SKM-1 (cell line): Measurements from ENCODE around the gene CHURC1.
A peak's percentile ranks its signal among the peaks of the same experiment; 100 is the strongest.
"Not testable (repeated sequence)": the region's sequence is repeated elsewhere in the genome, so short reads cannot be mapped to it uniquely, and the experiment has no call there.

Experiments used
- DNase-seq: peaks from one replicate; lab custom pipeline; 2025; ENCODE audit not compliant: unreplicated experiment; lab: John Stamatoyannopoulos, UW

CHURC1 gene

DNA sequence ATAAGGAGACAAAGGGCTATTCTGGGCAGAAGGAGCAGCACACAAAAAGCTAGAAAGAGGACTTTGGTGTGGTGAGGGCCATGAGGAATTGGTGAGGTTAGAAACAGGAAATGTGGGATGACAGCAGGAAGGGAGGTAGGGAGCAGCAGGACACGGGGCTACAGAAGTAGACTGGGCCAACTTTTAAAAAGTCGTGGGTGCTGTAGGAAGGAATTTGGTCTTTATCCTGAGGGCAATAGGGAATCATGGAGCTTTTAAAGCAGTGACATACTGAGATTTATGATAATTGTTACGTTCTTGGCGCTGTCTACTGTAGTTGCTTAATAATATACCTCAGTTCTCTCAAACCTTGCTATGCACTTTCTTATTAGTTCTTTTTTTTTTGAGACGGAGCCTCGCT, 8.2 kb upstream of the CHURC1 start:
- DNase-seq = no peak

DNA sequence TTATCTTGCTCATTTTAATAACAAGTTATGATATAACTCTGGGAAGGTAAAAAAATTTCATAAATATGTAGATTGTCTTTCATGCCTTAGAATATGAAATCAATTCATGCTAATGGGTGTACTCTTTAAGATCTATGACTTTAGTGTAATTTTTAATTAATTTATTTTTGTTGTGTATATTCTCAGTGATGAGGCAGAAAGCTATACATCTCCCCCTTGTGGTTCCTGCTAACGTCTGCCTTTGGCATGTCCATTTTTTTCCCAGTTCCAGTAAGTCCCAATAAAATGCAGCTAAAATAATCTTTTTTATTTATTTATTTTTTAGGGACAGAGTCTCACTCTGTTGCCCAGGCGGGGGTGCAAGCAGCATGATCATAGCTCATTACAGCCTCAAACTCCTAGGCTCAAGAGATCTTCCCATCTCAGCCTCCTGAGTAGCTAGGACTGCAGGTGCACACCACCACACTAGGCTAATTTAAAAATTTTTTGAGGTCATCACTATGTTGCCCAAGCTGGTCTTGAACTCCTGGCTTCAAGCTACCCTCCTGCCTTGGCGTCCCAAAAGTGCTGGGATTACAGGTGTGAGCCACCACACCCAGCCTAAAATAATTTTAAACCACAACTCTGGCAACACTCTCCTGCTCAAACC, 3.3 kb upstream of the CHURC1 start:
- DNase-seq = no peak

DNA sequence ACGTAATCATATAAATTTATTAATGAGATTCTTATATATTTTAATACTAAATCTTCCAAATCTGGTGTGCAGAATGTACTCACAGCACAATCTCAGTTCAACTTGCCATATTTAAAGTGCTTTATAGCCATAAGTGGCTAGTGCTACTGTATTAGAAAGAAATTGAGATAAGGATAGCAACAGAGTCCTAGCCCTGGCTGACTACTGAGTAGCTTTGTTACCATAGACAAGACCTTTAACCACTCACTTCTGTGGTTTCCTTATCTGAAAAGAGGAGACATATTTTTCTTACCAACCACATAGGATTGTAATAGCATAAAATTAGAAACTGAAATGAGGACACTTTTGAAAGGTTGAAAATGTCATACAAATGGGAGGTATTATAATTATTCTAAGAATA, 2.0 kb upstream of the CHURC1 start:
- DNase-seq = no peak

DNA sequence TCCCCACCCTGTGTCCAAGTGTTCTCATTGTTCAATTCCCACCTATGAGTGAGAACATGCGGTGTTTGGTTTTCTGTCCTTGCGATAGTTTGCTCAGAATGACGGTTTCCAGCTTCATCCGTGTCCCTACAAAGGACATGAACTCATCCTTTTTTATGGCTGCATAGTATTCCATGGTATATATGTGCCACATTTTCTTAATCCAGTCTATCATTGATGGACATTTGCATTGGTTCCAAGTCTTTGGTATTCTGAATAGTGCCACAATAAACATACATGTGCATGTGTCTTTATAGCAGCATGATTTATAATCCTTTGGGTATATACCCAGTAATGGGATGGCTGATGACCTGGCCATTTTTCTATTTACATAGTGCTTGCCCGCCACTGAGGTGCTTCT, 778 bp upstream of the CHURC1 start:
- DNase-seq = not testable (repeated sequence)

DNA sequence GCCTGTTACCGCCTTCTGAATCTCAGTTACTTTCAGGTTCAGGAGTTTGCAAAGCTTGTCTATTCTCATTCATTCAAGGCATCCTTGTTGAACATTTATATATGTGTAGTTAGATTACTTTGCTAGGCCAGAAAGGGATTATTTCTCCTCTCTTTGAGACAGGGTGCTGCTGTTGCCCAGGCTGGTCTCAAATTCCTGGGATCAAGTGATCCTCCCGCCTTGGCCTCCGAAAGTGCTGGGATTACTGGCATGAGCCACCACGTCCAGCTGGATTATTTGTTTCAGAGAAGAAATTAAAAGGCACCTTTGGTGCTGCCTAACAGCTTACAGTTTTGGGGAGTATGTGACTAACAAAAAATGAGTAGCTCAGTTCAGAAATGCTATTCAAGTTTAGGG, 772 bp downstream of the CHURC1 start:
- no peak for DNase-seq

DNA sequence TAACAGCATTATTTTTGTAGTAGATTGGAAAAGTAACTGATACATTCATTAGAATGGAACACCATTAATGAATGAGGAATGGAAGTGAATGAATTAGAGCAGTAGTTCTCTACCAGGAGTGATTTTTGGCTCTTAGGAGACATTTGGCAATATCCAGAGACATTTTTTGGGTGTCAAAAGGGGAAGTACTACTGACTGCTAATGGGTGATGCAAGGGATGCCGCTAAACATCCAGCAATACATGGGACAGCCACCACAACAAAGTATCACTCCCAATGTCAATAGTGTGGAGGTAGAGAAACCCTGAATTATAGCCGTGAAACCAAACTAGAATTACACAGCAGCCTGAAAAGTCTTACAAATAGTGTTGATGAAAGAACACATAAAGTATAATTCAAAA, 1.5 kb downstream of the CHURC1 start:
- DNase-seq = peak; percentile 11

DNA sequence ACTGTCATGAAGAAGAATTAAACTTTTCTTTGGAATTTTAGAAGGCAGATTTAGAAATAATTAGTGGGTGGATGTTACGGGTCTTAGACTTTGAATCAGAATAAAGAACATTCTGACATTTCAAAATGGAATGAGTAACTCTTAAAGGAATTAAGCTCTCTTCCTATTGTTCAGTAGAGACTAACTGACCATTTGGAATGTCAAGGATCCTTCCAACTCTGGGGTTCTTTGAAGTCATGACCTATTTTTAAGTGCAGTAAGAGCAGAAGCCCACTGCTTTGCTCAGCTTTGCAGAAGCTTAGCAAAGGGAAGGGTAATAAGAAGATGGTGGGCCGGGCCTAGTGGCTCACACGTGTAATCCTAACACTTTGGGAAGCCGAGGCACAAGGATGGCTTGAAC, 4.0 kb downstream of the CHURC1 start:
- DNase-seq = no peak

DNA sequence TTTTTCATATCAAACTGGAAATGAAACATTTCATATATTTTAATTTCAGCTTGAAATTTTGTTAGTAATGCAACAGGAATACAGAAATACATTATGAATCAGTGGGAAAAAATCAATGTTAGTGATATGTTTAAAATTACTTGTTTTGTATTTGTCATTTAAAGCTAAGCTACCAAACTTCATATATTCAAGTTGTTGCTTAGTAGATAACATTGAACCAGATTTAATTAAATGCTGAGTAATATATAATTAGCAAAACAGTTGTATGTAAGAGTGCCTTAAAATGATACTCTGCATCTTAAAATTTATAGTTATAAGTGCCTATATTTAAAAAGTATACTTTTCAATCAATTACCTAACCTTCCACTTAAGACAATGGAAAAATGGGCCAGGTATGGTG, 5.0 kb downstream of the CHURC1 start:
- no peak for DNase-seq

DNA sequence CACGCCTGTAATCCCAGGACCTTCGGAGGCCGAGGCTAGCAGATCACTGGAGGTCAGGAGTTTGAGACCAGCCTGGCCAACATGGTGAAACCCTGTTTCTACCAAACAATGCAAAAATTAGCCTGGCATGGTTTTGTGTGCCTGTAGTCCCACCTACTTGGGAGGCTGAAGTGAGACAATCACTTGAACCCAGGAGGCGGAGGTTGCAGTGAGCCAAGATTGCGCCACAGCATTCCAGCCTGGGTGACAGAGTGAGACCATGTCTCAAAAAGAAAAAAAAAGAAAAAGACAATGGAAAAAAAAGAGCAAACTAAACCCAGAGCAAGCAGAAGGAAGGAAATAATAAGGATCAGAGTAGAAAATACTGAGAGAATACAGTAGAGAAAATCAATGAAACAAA, 5.4 kb downstream of the CHURC1 start:
- no peak for DNase-seq

DNA sequence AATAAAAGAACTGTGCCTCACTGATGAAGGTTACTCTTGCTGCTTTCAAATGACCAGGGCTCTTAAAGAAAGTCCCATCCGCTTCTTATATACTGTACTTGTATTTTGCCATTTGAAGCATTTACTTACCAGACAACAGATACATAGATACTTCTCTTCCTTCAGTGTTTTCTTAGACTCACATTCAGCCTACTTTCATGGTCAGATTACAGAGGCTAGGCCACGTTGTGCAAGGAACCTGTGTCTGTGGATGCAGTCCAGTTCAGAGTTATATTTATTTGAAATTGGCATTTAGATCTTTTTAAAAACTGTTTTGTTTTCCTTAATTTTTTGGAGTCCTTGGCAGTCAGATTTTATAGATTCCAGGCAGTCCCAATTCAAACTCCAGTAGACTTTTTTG, 6.2 kb downstream of the CHURC1 start:
- no peak for DNase-seq

DNA sequence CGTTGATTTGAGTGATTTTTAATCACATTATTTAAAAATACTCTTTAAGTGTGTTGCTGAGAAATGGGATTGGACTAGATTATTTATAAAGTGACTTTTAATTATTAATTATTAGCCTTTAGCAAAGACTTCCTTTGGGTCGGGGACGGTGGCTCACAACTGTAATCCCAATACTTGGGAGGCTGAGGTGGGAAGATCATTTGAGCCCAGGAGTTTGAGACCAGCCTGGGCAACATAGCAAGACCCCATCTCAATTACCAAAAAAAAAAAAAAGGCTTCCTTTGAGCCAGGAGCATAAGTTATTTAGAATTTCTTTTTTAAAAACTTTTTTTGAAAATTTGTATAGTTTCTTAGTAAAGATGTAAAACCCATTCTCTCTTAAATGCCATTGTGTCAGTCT, 8.8 kb downstream of the CHURC1 start:
- no peak for DNase-seq

DNA sequence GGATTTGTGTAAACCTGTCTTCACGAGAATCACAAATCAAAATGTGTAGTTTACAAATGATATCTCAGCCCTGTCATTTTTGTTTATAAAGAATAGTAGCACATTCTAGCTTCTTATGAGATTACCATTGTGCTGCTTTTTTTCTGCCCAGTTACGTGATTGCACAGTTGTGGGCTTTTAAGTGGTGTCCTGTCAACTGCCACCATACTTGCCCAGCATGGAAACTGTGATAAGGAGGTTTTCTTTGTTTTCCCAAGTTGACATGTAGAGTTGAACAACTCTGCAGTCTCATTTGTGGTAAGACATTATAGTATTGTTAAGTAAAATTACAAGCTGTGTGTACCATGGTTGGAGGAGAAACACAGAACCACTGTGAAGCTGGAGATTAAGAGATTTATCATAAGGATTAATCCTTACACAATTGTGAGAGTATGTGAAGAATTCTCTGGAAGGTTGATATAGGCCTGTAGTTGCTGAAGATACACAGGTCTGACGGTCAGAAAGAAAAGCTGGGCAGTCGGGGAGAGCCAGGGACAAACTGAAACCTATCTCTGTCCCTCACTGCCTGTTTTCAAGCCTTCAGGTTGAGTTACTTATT, 12.2 kb downstream of the CHURC1 start:
- no peak for DNase-seq

DNA sequence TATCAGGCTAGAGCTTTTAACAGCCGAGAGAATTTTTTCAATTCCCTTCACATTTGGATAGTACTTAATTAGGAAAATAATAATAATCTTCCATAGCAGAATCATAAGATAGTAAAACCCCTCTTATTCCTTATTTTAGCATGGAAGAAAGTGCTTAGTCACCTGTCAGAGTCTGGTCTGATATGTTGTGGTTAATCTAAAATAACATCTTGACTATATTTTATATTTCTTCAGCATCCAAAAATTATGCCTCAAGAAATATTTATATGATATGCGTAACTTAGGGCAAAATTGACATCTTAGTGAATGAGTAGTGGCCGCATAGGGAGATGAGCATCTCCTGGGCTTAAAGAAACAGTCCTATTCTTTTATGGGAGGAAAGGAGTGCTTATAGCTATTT, 12.8 kb downstream of the CHURC1 start:
- DNase-seq = no peak

DNA sequence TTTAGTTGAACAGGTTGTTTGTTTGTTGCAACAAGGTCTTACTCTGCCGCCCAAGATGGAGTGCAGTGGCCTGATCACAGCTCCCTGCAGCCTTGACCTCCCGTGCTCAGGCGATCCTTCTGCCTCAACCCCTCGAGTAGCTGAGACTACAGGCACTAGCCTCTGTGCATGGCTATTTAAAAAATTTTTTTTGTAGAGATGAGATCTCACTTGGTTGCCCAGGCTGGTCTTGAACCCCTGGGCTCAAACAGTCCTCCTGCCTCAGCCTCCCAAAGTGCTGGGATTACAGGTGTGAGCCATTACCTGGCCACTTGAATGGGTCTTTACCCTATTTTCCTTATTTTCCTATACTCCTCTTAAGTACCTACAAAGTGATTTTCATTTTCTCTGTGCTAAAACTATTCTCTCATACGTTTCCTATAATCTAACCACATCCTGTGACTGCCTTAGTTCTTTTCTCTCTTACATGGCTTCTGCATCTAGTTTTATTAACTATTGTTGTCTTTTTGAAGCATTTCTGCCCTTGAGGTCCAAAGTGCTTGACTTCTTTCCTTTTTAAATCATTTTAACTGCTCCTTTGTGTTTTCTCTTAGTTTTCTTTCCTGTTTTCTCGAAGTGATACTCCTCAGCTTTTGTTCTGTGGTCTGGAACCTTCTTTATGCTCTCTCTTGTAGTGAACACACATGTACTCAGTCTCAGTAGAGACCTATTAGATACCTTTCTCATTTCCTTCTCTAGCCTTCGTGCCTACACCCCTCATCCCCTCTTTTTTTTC, 14.2 kb downstream of the CHURC1 start:
- no peak for DNase-seq

DNA sequence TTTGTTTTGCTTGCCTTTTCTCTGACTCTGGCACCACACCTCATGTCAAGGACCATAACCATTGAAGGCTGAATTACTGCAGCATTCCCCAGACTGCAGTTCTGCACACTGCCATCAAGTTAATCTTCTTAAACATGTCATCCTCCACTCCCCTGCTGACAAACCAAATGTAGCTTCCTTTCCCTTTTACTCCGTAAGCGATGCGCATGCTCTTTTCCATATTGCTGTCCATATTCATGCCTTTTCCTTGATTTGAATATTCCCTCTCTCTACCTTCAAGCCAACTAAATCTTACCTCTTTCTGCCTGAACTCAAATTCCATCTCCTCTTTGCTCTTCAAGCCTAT, 14.7 kb downstream of the CHURC1 start:
- DNase-seq = no peak

DNA sequence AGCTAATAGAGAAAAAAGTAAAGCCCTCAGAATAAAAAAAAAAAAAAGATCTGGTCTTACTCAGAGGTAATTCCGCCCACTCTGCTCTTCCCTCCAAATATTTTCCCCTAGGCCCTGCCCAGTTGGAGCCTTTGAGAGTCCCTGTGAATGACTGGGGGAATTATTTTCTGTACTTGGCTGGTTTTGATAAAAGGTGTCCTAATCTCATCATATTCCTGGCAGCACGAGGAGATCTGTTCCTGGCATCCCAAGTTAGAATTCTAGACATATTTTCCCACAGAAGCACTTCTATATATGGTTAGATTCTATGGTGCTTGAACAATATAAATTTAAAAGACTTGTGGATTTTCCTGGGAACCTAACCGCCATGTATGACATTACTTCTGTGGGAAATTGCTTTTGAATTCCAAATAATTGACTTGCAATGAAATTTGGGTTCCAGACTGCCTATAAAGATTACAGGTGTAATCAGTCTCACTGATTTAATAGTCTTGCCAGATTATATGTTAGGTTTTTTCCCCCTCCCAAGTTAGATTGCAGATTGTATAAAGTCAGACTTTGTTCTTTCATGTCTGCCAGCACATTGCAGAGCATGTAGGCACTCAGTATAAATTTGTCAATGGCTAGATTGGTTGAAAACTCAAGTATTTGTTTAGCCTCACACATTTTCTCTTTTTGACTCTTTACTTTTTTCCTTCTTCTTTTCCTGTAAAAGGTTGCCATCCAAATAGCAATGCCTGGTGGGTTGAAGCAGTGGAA, 16.0 kb downstream of the CHURC1 start:
- no peak for DNase-seq

DNA sequence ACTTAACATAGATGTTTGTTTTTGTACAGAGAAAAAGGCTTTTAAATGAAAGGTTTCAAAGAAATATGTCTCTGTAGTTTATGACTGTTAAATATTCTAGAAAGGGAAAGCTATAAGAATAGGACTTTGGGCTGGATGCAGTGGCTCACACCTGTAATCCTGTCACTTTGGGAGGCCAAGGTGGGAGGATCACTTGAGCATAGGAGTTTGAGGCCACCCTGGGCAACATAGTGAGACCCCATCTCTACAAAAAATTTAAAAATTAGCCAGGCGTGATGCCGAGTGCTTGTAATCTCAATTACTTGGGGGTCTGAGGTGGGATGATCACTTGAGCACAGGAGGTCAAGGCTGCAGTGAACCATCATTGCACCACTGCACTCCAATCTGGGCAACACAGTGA, 16.9 kb downstream of the CHURC1 start:
- DNase-seq = no peak

DNA sequence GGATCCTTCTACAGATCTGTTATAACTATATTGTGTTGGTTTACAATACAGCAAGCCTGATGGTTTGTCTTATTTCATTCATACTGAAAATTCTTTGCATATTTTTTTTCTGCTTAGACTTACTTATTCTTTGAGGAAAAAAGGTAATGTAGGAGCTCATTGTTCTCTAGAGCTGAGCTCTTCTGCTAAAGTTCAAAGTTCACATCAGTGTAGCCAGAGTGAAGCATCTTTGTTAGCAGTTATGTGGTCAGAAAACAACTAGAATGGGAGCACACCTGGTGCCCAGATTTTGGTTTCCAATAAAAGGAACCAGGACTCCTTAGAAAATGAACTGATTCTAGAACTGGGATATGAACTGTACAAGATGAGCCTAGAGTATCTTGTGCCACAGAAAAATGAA, 18.0 kb downstream of the CHURC1 start:
- no peak for DNase-seq

DNA sequence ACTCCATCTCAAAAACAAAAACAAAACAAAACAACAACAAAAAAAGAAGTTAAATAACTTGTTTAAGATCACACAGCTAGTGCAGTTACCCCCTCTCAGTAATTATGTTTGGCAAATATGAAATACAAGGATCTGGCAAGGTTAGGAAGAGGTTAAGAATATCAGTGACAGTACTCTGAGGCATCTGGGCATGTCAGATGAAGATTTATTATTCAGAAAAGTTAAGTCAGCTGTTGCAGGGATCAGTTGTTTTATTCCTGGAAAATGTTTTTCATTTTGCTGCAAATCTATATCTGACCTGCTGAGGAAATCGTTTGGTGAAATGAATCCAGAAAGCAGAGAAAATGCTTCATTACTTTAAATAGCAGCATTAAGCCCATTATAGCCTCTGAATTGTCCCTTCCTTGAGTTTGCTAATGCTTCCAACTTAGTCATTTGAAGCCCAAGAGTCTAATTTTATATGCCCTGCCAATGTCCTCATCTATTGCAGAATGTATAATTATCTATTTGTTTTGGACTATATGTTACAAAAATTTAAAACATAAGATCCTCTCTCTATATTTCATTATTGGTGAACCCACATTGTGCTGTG, 20.2 kb downstream of the CHURC1 start:
- DNase-seq = no peak

DNA sequence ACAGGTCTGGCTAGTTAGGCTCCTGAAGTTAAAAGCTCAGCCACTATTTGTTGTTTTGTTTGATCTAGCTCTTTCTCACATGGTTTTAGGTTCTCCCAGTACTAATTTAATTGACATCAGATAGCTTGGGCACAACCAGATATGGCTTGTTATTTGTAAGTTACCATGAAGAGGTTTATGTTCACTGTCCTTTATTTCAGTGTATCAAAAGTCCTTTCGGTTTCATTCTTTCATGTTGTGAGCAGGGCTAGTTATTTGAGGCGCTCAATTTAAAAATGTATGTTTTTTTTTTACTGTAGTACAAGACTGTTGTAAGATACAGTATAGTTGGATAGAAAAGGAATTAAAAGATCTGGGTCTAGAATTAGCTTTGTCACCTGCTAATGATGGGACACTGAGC, 21.3 kb downstream of the CHURC1 start:
- no peak for DNase-seq

DNA sequence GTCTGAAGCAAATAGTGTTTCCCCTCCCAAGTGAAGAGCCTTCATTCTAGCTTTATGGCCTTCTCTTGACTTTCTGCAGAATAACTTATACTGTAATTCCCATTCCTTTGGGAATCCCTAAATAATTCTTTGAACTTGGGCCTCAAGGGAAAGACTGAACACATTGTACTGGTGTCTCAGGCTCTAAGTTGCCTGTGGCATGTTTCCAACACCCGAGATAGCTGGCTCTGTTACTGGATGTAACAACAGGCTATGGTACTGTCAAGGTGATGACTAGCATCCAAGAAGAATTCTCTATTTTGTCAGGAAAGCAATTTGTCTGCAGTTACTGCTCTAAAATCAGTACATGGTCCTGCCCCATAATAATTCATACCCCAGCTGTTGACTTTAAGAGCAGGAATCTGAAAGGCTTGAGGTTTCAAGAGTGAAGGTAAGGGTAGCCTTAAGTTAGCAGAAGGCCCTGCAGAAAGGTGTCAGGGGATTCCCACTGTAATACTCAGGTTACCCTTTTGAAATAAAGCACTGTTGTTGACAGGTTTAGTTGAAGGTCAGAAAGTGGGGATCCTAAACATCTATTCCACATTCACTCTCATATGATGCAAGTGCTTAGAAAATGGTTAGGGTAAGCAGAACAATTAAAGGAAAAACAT, 23.0 kb downstream of the CHURC1 start:
- no peak for DNase-seq
